Fibroblast of villous mesenchyme (primary cell): ENCODE results near the gene GCSAM. TPM values are rescaled to one million over a fixed set of nuclear protein-coding genes. Genes with fewer than 3 reads are reported as not detected.

Experiments
- DNase-seq: peaks from one replicate; pipeline ENCODE4 v3.0.0-alpha.2; 2010; ENCODE audit warnings: low read depth
- H3K4me3 ChIP-seq: 2 replicates; pipeline ENCODE4 v1.5.1; 2011; ENCODE audit warnings: low read depth, mild to moderate bottlenecking, low read length
- total RNA-seq: library from RNA; depleted of rRNA; stranded (reverse); fragments of >200 nt; gene quantifications from 2 replicates; pipeline ENCODE4 v1.2.3, GENCODE V29; 2012
- TF ChIP-seq, protein P1 (sequence below): IDR thresholded peaks from 2 replicates; pipeline ENCODE4 v1.5.1; 2012; ENCODE audit warnings: low read depth, mild to moderate bottlenecking, low read length; ENCODE audit not compliant: insufficient read depth

The GCSAM gene
- total RNA-seq, 1 donor, result not detected

DNA sequence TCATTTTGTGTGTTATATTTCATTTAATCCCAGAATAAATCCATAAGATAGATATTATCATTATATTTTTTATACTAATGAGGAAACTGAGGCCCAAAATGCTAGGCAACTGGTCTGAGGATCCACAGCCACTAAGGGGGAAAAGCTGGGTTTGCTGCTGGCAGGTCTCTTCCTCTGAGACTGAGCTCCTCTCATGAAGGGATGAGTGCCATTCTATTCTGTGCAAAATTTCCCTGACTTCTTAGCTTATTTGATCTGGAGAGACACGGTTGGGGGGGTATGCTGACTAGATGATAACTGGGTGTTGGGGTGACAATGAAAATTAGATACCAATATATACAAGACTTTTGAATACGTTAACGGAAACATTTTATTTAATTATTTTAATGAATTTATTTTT lies 1.9 kb downstream of the GCSAM start:
- no peak for DNase-seq
- no peak overlapping the region for H3K4me3 ChIP-seq
- TF ChIP-seq, protein P1, sequence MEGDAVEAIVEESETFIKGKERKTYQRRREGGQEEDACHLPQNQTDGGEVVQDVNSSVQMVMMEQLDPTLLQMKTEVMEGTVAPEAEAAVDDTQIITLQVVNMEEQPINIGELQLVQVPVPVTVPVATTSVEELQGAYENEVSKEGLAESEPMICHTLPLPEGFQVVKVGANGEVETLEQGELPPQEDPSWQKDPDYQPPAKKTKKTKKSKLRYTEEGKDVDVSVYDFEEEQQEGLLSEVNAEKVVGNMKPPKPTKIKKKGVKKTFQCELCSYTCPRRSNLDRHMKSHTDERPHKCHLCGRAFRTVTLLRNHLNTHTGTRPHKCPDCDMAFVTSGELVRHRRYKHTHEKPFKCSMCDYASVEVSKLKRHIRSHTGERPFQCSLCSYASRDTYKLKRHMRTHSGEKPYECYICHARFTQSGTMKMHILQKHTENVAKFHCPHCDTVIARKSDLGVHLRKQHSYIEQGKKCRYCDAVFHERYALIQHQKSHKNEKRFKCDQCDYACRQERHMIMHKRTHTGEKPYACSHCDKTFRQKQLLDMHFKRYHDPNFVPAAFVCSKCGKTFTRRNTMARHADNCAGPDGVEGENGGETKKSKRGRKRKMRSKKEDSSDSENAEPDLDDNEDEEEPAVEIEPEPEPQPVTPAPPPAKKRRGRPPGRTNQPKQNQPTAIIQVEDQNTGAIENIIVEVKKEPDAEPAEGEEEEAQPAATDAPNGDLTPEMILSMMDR, result no peak

DNA sequence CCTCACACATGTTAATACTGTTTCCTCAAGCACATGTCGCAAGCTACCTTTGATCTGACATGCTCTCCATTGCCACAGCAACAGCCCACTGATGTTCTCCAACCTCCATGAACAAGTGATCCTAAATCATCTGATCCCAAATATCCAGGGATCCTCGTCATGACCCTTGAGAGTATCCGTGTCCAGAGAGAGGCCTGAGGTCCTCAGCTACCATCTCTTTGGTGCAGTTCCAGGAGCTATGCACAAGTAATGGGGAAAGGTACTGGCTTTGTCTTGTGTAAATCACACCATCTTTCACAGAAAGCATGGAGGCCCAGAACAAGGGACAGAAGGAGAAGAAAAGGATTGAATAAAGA lies 2.4 kb downstream of the GCSAM start:
- DNase-seq, result no peak
- TF ChIP-seq, protein P1, result no peak
- no peak overlapping the region for H3K4me3 ChIP-seq

DNA sequence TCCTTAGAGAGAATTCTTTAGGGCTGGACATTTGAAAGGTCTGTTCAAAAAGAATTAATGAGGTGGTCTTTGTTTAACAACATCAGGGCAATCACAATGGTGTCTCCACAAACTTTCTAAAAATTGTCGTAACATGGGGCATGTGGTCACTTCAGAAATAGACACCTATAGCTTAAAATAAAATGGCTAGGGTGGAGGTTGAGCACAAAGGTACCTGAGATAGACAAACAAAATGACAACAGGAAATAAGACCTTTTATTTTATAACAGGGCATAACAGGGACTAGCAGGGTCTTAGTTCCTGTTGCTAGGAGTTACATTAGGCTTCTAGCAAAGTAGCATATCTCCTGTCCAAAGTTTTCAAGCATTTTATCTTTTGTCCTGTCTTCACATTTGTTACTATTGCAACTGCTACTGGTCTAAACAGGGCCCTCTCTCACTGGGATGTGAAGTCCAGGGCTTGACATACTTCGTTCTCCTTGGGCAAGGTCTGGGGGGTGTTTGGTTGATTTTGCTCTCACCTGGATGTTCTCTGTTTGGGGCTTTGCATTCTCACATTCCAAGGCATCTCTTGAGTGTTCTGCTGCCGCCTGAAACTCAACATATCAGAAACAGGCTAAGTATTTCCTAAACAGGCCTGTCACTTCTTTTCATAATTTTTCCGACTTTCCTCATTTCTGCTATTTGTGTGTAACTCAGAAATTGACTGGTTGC lies 3.0 kb downstream of the GCSAM start:
- TF ChIP-seq, protein P1, result no peak

DNA sequence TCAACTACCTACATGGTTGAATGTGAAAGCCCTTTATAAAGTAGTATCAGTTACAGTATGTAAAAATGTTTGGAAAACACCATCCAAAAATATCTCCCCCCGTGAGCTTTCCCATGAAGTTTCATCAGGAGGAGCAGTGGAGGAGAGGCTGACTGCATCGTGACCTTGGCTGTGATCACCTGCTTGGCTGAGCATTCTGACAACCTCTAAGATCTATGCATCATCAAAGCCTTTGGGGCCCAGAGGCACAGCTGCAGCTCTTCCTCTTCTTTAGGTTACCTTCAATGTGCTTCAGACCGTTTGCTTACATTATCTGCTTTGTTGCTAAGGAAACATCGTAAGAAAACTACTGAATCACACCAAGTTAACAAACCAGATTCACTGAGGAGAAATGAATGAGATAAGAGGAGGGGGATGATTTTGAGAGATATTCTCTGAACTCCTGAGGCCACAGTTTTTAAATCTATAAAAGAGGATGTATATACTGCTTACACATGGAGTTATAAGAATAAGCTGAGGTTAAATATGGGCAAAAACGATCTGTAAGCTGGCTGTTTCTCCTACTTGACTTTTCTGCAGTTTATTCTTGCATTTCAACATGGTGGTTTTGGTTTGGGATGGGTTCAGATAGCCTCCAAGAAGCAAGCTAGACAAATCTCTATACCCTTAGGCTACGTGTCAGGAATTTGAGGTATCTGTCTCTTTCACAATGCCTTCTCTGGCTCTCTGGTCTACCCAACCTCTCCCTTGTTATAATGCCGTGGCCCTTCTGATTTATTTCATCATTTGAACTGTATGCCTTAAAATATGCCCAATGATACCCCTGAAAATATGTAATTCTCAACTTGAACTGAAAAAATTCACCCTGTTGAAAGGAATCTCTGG lies 4.0 kb downstream of the GCSAM start:
- TF ChIP-seq, protein P1, result no peak
- DNase-seq, result peak; percentile 20
- no peak overlapping the region for H3K4me3 ChIP-seq

More for the DNA sequence above, 3.0 kb downstream of the GCSAM start:
- no peak for DNase-seq
- H3K4me3 ChIP-seq, result no peak overlapping the region

DNA sequence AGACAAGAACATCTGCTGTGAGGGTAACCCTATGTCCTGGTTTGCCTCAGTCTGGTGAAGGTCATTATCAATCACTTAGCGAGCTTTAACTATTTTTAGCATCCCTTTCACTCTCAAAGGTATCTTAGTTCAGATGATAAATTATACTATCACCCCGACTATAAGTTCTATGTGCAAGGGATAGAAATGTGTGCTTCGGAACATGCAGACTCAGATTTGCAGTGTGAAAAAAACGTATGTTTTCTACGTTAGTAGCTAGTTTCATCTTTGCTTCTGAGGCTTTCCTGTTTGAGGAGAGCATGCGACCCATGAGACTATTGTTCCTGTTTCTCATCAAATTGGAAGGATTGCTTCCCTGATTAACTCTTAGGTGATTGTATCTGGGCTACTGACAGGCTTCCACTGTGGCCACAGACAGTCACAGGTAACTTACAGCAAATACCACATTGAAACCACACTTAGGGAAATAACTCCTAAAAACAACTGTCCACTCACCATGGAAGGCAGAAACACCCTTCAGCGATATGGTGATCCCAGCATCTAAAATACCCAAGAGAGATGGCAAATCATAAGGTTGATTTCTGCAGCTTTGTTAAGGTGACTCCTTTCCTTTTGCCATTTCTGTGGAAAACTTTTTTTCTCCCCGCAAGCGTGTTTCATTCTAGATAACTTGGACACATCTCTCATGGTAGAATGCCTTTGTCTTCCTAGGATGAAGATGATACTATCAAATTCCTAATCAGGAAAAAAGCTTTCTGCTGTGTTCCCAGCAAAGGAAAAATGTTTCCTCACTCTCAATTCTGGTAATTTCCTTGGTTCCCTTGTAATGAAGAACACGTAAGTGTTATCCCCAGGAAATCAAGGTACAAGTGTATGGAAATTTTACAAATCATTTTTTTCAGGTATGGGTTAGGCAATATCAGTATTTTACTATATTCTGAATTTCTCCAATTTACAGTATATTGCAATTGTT lies 5.2 kb downstream of the GCSAM start:
- TF ChIP-seq, protein P1, result no peak
- DNase-seq, result no peak

DNA sequence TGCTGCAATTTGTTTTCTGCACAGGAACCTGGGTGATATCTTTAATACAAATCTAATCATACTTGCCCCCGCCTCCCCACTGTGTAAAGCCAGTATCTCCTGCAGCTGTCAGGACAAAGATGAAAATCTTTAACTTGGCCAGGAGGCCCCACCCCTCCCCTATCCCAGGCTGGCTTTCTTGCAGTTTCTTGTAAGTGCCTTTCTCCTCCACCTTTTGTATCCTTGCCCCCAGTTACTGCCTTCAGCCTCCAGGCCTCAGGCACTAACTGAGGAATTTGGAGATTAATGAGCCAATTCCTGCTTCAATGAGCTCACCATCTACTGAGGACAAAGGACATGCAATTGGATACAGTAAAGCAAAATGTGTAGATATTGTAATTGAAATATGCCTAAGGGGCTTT lies 6.5 kb downstream of the GCSAM start:
- no peak overlapping the region for H3K4me3 ChIP-seq
- no peak for DNase-seq
- TF ChIP-seq, protein P1, result no peak

More for the DNA sequence above, 5.2 kb downstream of the GCSAM start:
- H3K4me3 ChIP-seq, result no peak overlapping the region
